Measurements from ENCODE around the gene MTNR1A.

The MTNR1A gene

GRCh38 chr4:186557486-186557885 is 2.1 kb upstream of the MTNR1A start:
- H4K20me1 ChIP-seq (ENCODE audit: insufficient read depth, low read length): no peaks in the 10 kb centered on the region
- no peak for DNase-seq
- no peaks in the 10 kb centered on the region for H3K27me3 ChIP-seq (ENCODE audit: insufficient read depth, low read length, poor library complexity)
- H3K79me2 ChIP-seq (ENCODE audit: insufficient read depth, low read length): no peaks in the 10 kb centered on the region
- H3K27ac ChIP-seq (ENCODE audit: low read length): no peak overlapping the region
- H3K9ac ChIP-seq (ENCODE audit: low read depth, low read length): no peak overlapping the region
- no peaks in the 10 kb centered on the region for H3K36me3 ChIP-seq (ENCODE audit: insufficient read depth, low read length)
- peaks cover 2% of the 10 kb centered on the region for H3K9me3 ChIP-seq (ENCODE audit: insufficient read depth, low read length, severe bottlenecking)
- H3K4me3 ChIP-seq (ENCODE audit: low read depth in 1 of 2, low read length in 2 of 2): no peak overlapping the region
- H2AFZ ChIP-seq (ENCODE audit: low read depth, low read length): no peak overlapping the region
- no peaks in the 10 kb centered on the region for H3K4me1 ChIP-seq (ENCODE audit: insufficient read depth, low read length)
- ATAC-seq (ENCODE audit: insufficient read depth, low read depth): no peak
- no peak overlapping the region for H3K4me2 ChIP-seq (ENCODE audit: insufficient read depth, low read length)
- TF ChIP-seq EZH2 (IDR thresholded peaks at IDR 0.05; ENCODE audit: borderline replicate concordance, low read depth, low read length, severe bottlenecking) (no peak), CTCF (IDR thresholded peaks at IDR 0.05; ENCODE audit: borderline replicate concordance, extremely low read depth, low read length, poor library complexity, severe bottlenecking) (no peak)

DNA sequence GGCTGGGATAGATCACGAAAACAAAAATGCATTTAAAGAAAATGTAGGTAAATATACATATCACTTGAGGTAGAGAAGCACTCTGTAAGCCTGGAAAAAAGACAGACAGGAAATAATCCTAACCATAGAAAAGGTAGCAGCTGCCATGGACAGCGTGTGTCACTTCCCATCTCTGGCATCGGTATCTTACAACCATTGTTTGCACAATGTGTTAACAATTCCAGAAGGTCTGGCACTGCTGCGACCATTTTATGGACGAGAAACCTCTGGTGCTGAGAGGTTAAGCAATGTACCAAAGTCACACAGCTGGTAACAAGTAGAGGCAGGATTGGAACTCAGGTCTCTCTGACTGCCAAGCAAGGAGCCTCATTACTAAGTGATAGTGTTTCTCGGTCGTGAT is 1.7 kb upstream of the MTNR1A start:
- H3K9me3 ChIP-seq (ENCODE audit: insufficient read depth, low read length, severe bottlenecking): peaks cover 2% of the 10 kb centered on the region
- H2AFZ ChIP-seq (ENCODE audit: low read depth, low read length): no peak overlapping the region
- H3K79me2 ChIP-seq (ENCODE audit: insufficient read depth, low read length): no peaks in the 10 kb centered on the region
- no peak overlapping the region for H3K27ac ChIP-seq (ENCODE audit: low read length)
- no peak overlapping the region for H3K9ac ChIP-seq (ENCODE audit: low read depth, low read length)
- no peaks in the 10 kb centered on the region for H3K27me3 ChIP-seq (ENCODE audit: insufficient read depth, low read length, poor library complexity)
- TF ChIP-seq CTCF (IDR thresholded peaks at IDR 0.05; ENCODE audit: borderline replicate concordance, extremely low read depth, low read length, poor library complexity, severe bottlenecking): no peak
- TF ChIP-seq EZH2 (IDR thresholded peaks at IDR 0.05; ENCODE audit: borderline replicate concordance, low read depth, low read length, severe bottlenecking): no peak
- H3K4me1 ChIP-seq (ENCODE audit: insufficient read depth, low read length): no peaks in the 10 kb centered on the region
- H3K4me3 ChIP-seq (ENCODE audit: low read depth in 1 of 2, low read length in 2 of 2): no peak overlapping the region
- H3K36me3 ChIP-seq (ENCODE audit: insufficient read depth, low read length): no peaks in the 10 kb centered on the region
- no peaks in the 10 kb centered on the region for H4K20me1 ChIP-seq (ENCODE audit: insufficient read depth, low read length)
- H3K4me2 ChIP-seq (ENCODE audit: insufficient read depth, low read length): no peak overlapping the region
- DNase-seq (no peak), ATAC-seq (ENCODE audit: insufficient read depth, low read depth) (no peak)

- Histone ChIP-seq H2AFZ (ENCODE audit: low read depth, low read length) (no peak overlapping the region), H3K36me3 (ENCODE audit: insufficient read depth, low read length) (no peaks in the 10 kb centered on the region), H3K79me2 (ENCODE audit: insufficient read depth, low read length) (no peaks in the 10 kb centered on the region), H3K9me3 (ENCODE audit: insufficient read depth, low read length, severe bottlenecking) (peaks cover 2% of the 10 kb centered on the region), H3K4me3 (ENCODE audit: low read depth in 1 of 2, low read length in 2 of 2) (no peak overlapping the region), H4K20me1 (ENCODE audit: insufficient read depth, low read length) (no peaks in the 10 kb centered on the region), H3K27me3 (ENCODE audit: insufficient read depth, low read length, poor library complexity) (no peaks in the 10 kb centered on the region), H3K4me1 (ENCODE audit: insufficient read depth, low read length) (no peaks in the 10 kb centered on the region), H3K9ac (ENCODE audit: low read depth, low read length) (no peak overlapping the region), H3K27ac (ENCODE audit: low read length) (no peak overlapping the region), H3K4me2 (ENCODE audit: insufficient read depth, low read length) (no peak overlapping the region)
- no peak for ATAC-seq (ENCODE audit: insufficient read depth, low read depth)
- DNase-seq: no peak
- TF ChIP-seq EZH2 (IDR thresholded peaks at IDR 0.05; ENCODE audit: borderline replicate concordance, low read depth, low read length, severe bottlenecking) (no peak), CTCF (IDR thresholded peaks at IDR 0.05; ENCODE audit: borderline replicate concordance, extremely low read depth, low read length, poor library complexity, severe bottlenecking) (no peak)
Measured at GRCh38 chr4:186554539-186554913, 841 bp downstream of the MTNR1A start.

DNA sequence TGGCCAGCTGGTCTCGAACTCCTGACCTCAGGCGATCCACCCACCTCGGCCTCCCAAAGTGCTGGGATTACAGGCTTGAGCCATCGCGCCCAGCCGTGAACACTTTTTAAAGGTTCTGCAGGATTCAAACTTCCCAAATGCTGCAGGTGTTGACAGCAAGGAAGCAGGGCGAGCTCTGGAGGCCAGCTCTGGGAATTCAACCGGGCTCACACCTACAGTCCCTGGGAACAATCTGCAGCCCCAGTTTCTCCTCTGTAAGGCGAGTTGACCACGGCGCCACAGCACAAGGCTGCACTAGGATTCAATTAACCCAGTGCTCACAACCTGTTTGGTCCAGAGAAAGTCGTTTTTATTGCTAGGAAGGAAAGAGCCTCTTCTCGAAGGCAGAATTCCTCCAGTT is 1.6 kb downstream of the MTNR1A start:
- no peak for ATAC-seq (ENCODE audit: insufficient read depth, low read depth)
- no peak for DNase-seq
- Histone ChIP-seq H3K4me1 (ENCODE audit: insufficient read depth, low read length) (no peaks in the 10 kb centered on the region), H3K27me3 (ENCODE audit: insufficient read depth, low read length, poor library complexity) (no peaks in the 10 kb centered on the region), H3K9ac (ENCODE audit: low read depth, low read length) (no peak overlapping the region), H3K9me3 (ENCODE audit: insufficient read depth, low read length, severe bottlenecking) (peaks cover 2% of the 10 kb centered on the region), H3K36me3 (ENCODE audit: insufficient read depth, low read length) (no peaks in the 10 kb centered on the region), H3K79me2 (ENCODE audit: insufficient read depth, low read length) (no peaks in the 10 kb centered on the region), H3K27ac (ENCODE audit: low read length) (no peak overlapping the region), H3K4me3 (ENCODE audit: low read depth in 1 of 2, low read length in 2 of 2) (no peak overlapping the region), H3K4me2 (ENCODE audit: insufficient read depth, low read length) (no peak overlapping the region), H2AFZ (ENCODE audit: low read depth, low read length) (no peak overlapping the region), H4K20me1 (ENCODE audit: insufficient read depth, low read length) (no peaks in the 10 kb centered on the region)
- TF ChIP-seq CTCF (IDR thresholded peaks at IDR 0.05; ENCODE audit: borderline replicate concordance, extremely low read depth, low read length, poor library complexity, severe bottlenecking): no peak
- no peak for TF ChIP-seq EZH2 (IDR thresholded peaks at IDR 0.05; ENCODE audit: borderline replicate concordance, low read depth, low read length, severe bottlenecking)
